Measurements from ENCODE around the gene CST9.

DNA sequence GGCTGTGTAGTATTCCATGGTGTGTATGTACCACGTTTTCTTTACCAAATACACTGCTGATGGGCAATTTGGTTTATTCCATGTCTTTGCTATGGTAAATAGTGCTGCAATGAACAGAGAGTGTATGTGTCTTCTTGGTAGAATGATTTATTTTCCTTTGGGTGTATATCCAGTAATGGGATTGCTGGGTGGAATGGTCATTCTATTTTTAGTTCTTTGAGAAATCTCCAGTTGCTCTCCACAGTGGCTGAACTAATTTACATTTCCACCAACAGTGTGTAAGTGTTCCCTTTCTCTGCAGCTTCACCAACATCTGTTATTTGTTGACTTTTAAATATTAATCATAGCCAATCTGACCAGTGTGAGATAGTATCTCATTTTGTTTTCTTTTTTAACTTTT is 51.3 kb downstream of the CST9 start:
- TF ChIP-seq YY1 (IDR thresholded peaks at IDR 0.05; ENCODE audit: extremely low read depth, insufficient replicate concordance, low read depth, low read length) (no peak), CTCF (IDR thresholded peaks at IDR 0.05 in 2 of 3, conservative IDR thresholded peaks at IDR 0.05 in 1 of 3; ENCODE audit: borderline replicate concordance in 1 of 3, insufficient read depth in 1 of 3, low read depth in 2 of 3, low read length in 2 of 3) (no peak), EZH2 (IDR thresholded peaks at IDR 0.05) (no peak), POLR2A (IDR thresholded peaks at IDR 0.05; ENCODE audit: borderline replicate concordance, extremely low read depth, insufficient read depth, insufficient read length) (no peak), ZFX (IDR thresholded peaks at IDR 0.05) (no peak), ELF1 (IDR thresholded peaks at IDR 0.05; ENCODE audit: borderline replicate concordance, low read depth) (no peak), POLR2AphosphoS5 (IDR thresholded peaks at IDR 0.05; ENCODE audit: low read depth, low read length) (no peak)
- TF ChIP-seq, protein P1, sequence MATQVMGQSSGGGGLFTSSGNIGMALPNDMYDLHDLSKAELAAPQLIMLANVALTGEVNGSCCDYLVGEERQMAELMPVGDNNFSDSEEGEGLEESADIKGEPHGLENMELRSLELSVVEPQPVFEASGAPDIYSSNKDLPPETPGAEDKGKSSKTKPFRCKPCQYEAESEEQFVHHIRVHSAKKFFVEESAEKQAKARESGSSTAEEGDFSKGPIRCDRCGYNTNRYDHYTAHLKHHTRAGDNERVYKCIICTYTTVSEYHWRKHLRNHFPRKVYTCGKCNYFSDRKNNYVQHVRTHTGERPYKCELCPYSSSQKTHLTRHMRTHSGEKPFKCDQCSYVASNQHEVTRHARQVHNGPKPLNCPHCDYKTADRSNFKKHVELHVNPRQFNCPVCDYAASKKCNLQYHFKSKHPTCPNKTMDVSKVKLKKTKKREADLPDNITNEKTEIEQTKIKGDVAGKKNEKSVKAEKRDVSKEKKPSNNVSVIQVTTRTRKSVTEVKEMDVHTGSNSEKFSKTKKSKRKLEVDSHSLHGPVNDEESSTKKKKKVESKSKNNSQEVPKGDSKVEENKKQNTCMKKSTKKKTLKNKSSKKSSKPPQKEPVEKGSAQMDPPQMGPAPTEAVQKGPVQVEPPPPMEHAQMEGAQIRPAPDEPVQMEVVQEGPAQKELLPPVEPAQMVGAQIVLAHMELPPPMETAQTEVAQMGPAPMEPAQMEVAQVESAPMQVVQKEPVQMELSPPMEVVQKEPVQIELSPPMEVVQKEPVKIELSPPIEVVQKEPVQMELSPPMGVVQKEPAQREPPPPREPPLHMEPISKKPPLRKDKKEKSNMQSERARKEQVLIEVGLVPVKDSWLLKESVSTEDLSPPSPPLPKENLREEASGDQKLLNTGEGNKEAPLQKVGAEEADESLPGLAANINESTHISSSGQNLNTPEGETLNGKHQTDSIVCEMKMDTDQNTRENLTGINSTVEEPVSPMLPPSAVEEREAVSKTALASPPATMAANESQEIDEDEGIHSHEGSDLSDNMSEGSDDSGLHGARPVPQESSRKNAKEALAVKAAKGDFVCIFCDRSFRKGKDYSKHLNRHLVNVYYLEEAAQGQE (IDR thresholded peaks at IDR 0.05; ENCODE audit: low read depth), result no peak

Data from HCT116 (cell line).